Coronary artery (tissue), 2 donors: ENCODE results near the gene MTHFS.
A peak's percentile ranks its signal among the peaks of the same experiment; 100 is the strongest.
"Not testable (repeated sequence)": the region's sequence is repeated elsewhere in the genome, so short reads cannot be mapped to it uniquely, and the experiment has no call there.

ENCODE experiments used
- DNase-seq: peaks from one replicate; pipeline ENCODE4 v3.0.0-alpha.2; 2017; ENCODE audit warnings: low spot score
- H3K27ac ChIP-seq, 2 donors: fragments of 200-600 bp; sonication (generic); one replicate each; pipeline ENCODE4 v1.5.1; 2016 to 2019
- H3K4me3 ChIP-seq: fragments of 200-600 bp; sonication (generic); 2 replicates; pipeline ENCODE4 v1.5.1; 2016; ENCODE audit warnings: mild to moderate bottlenecking, moderate library complexity
- TF ChIP-seq, protein P1 (sequence below): fragments of 200-600 bp; sonication (generic); IDR thresholded peaks from one replicate; pipeline ENCODE4 v1.5.1; 2019; ENCODE audit warnings: antibody characterized with exemption

MTHFS gene

DNA sequence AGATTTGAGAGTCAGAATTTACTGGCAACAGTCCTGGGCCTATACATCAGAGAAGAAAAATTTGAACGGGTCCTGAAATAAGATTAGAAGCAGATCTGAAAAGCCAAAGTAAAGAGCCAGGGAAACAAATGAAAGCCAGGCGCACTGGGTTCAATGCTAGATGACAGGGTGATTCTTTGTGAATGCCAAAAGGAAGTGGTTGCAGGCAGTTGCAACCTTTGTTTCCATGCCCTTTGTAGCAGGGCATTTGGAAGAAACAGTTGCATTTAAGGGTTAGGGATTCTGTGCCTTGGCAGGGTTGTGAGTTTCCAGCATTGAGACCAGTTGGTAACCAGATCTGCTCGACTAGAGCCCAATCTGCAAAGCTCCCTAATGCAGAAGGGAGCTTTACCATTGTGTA lies 36.4 kb upstream of the MTHFS start:
- DNase-seq = no peak
- TF ChIP-seq, protein P1, sequence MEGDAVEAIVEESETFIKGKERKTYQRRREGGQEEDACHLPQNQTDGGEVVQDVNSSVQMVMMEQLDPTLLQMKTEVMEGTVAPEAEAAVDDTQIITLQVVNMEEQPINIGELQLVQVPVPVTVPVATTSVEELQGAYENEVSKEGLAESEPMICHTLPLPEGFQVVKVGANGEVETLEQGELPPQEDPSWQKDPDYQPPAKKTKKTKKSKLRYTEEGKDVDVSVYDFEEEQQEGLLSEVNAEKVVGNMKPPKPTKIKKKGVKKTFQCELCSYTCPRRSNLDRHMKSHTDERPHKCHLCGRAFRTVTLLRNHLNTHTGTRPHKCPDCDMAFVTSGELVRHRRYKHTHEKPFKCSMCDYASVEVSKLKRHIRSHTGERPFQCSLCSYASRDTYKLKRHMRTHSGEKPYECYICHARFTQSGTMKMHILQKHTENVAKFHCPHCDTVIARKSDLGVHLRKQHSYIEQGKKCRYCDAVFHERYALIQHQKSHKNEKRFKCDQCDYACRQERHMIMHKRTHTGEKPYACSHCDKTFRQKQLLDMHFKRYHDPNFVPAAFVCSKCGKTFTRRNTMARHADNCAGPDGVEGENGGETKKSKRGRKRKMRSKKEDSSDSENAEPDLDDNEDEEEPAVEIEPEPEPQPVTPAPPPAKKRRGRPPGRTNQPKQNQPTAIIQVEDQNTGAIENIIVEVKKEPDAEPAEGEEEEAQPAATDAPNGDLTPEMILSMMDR = no peak
- Histone ChIP-seq H3K27ac (no peak overlapping the region), H3K4me3 (no peak overlapping the region)

DNA sequence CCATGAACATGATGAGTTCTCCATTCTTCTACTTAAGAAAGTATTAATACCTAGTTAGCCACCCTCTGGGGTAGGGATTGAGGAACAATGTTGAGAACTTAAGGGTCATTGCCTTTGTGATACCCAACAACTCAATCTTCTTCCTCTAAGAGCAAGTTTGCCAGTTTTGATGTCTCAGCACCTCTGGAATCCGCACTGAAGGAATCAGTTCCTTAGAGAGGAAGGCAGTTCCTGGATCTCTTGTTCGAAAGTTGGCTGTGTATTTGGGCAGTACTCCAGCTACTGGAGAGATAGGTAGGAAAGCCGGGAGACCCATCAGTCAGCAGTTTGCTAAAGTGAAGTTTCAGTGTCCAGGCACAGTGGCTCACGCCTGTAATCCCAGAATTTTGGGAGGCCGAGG lies 35.6 kb upstream of the MTHFS start:
- Histone ChIP-seq H3K27ac (no peak overlapping the region), H3K4me3 (no peak overlapping the region)
- TF ChIP-seq, protein P1 = no peak
- no peak for DNase-seq

DNA sequence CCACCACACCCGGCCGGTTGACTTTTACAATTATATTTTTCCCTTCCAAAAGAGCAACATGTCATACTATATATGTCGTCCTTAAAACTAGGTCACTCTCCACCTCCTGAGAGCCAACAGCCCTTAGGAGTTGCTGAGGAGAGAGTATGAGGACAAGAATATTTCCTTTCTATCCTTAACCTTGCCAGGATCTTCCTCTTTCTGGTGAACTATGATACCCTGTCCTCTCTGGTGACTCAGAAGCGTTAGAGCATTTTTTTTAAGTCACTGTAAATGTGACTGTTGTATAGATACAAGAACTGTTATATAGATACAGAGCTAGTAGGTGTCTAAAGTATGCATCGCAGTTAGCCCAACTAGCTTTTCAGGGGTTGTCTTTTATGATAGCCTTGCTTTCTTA lies 33.7 kb upstream of the MTHFS start:
- DNase-seq = no peak
- H3K4me3 ChIP-seq = no peak overlapping the region
- TF ChIP-seq, protein P1 = no peak
- no peak overlapping the region for H3K27ac ChIP-seq

DNA sequence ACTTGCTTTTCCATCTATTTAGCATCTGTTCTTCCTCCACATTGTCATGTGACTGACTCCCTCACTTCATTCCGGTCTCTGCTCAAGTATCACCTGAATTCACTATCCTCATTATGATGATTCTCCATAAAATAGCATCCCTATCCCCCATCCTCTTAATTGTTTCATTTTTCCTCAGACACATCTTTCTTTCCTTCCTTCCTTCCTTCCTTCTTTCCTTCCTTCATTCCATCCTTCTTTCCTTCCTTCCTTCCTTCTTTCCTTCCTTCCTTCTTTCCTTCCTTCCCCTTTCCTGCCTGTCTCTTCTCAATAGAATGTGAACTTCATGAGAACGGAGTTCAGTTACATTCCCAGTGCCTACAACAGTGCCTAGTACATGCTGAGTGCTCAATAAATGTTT lies 32.6 kb upstream of the MTHFS start:
- TF ChIP-seq, protein P1 = no peak
- no peak overlapping the region for H3K27ac ChIP-seq
- DNase-seq = no peak
- H3K4me3 ChIP-seq = no peak overlapping the region

DNA sequence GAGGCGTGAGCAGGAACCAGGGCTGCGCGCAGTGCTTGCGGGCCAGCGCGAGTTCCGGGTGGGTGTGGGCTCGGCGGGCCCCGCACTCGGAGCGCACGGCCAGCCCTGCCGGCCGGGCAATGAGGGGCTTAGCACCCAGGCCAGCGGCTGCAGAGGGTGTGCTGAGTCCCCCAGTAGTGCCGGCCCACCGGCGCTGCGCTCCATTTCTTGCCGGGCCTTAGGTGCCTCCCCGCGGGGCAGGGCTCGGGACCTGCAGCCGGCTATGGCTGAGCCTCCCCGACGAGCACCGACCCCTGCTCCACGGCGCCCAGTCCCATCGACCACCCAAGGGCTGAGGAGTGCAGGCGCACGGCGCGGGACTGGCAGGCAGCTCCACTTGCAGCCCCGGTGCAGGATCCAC lies 29.3 kb upstream of the MTHFS start:
- not testable (repeated sequence) for DNase-seq, H3K4me3 ChIP-seq, H3K27ac ChIP-seq

DNA sequence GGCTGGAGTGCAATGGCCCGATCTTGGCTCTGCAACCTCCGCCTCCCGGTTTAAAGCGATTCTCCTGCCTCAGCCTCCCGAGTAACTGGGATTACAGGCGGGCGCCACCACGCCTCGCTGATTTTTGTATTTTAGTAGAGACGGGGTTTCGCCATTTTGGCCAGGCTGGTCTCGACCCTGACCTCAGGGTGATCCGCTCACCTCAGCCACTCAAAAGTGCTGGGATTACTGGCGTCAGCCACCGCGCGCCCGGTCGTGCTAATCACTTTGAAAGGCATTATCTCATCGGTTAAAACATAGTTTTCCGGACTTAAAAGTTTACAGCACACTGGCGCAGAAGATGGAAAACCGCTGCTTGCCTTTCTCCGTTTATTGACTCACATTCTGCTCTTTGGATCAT lies 27.6 kb upstream of the MTHFS start:
- no peak for DNase-seq
- peak overlapping the region; percentile 96 for H3K4me3 ChIP-seq
- TF ChIP-seq, protein P1 = no peak
- peak overlapping the region in 1 of 2 donors; percentile 96 for H3K27ac ChIP-seq

DNA sequence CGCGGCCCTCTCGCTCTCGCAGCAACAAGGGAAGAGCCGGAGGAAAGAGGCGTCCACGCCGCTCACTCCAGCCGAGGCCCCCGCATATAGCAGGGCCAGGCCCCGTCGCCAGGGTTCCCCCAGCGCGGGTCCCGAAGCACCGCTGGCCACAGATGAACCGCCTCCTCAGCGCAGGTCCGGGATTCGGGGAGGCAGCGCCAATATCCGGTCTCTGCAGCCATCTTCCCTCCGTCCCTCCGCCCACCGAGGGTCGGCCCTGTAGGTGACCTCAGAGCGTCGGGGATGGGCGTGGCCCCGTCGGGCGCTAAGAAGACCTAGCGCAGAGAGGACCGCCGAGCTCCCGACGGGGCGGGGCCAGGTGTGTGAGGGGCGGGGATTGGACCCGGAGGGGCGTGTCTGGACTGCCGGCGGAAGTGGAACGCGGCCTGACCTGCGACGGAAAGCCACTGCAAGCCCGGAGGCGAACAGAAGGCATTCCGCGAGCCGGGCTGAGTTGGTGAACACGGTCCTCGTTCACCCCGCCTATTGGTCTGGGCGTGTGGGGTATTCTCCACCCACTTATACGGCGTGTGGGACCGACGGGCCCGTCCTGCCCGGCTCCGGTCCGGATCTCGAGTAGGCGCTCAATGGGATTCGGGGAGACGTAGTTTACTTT lies 26.8 kb upstream of the MTHFS start:
- DNase-seq = peak; percentile 95
- Histone ChIP-seq H3K27ac (peak overlapping the region; percentile 95 to 96), H3K4me3 (peak overlapping the region; percentile 96)
- TF ChIP-seq, protein P1 = no peak
